MCF 10A (cell line): ENCODE results near the gene ARL5C. TPM values are rescaled to one million over a fixed set of nuclear protein-coding genes. Genes with fewer than 3 reads are reported as not detected.
"Not testable (repeated sequence)": the region's sequence is repeated elsewhere in the genome, so short reads cannot be mapped to it uniquely, and the experiment has no call there.

Experiments
- BruUV-seq: library from RNA; stranded (reverse); fragments of 400-500 nt; replicated peaks from 2 replicates; lab custom pipeline; 2021; lab: Mats Ljungman, UMichigan
- CTCF ChIA-PET: fragments of 300-600 bp; sonication (Branson Sonifier 250); formaldehyde crosslinking; extraction: SDS; loops from one replicate; lab custom pipeline; 2021; ENCODE audit warnings: antibody characterized with exemption, inconsistent platforms; lab: Yijun Ruan, JAX
- POLR2A ChIA-PET: fragments of 300-600, 350-650 bp; sonication (Branson Sonifier 250); formaldehyde crosslinking; extraction: SDS; loops from one replicate; lab custom pipeline; 2020; ENCODE audit warnings: antibody characterized with exemption, inconsistent platforms; lab: Yijun Ruan, JAX
- DNase-seq: peaks from one replicate; pipeline ENCODE4 v3.0.0-alpha.2; 2018; ENCODE audit not compliant: unreplicated experiment
- H3K27ac Mint-ChIP-seq: one replicate; pipeline ENCODE4 v1.8.0; 2022; ENCODE audit warnings: mild to moderate bottlenecking, low read depth, mixed read lengths; ENCODE audit not compliant: unreplicated experiment
- H3K27me3 Mint-ChIP-seq: one replicate; pipeline ENCODE4 v1.8.0; 2022; ENCODE audit warnings: mixed read lengths; ENCODE audit not compliant: insufficient read depth, unreplicated experiment
- H3K36me3 Mint-ChIP-seq: one replicate; pipeline ENCODE4 v1.8.0; 2022; ENCODE audit warnings: mild to moderate bottlenecking, moderate library complexity, mixed read lengths; ENCODE audit not compliant: insufficient read depth, unreplicated experiment
- H3K4me1 Mint-ChIP-seq: one replicate; pipeline ENCODE4 v1.8.0; 2022; ENCODE audit warnings: mixed read lengths; ENCODE audit not compliant: insufficient read depth, unreplicated experiment
- H3K4me3 Mint-ChIP-seq: one replicate; pipeline ENCODE4 v1.8.0; 2022; ENCODE audit warnings: mild to moderate bottlenecking, moderate library complexity, mixed read lengths; ENCODE audit not compliant: unreplicated experiment
- H3K9me3 Mint-ChIP-seq: one replicate; pipeline ENCODE4 v1.8.0; 2022; ENCODE audit warnings: mixed read lengths; ENCODE audit not compliant: unreplicated experiment
- intact Hi-C: fragments of 100-400 bp; cut with micrococcal nuclease; formaldehyde crosslinking; loops from 2 replicates; pipeline ENCODE4 v1.14.1; 2022
- total RNA-seq: library from RNA; stranded (reverse); gene quantifications from 2 replicates; pipeline ENCODE4 v1.2.3, GENCODE V29; 2022
- TF ChIP-seq, protein P1 (sequence below): fragments of 200-600 bp; IDR thresholded peaks from one replicate; pipeline ENCODE4 v1.8.0; 2022; ENCODE audit warnings: antibody characterized with exemption, mild to moderate bottlenecking; ENCODE audit not compliant: unreplicated experiment

ARL5C gene
- total RNA-seq, 1 experiment from 2014 or later, result not detected

DNA sequence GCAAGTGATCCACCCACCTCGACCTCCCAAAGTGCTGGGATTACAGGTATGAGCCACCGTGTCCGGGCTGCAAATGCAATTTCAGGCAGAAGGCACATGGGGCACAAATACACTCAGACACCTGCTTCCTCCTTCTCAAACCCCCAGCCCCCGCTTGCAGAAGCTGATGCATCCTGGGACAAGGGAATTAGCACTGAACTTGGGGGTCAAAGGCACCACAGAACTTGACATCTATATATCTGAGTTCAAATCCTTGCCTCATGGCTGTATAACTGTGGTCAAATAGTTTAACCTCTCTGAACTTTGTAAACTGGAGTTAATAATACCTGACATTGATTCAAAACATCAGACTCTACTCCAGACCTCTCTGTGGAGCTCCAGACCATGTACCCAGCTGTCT is 4.1 kb upstream of the ARL5C start:
- intact Hi-C loops, result no loop called here
- BruUV-seq, result no TSS peak
- TF ChIP-seq, protein P1, sequence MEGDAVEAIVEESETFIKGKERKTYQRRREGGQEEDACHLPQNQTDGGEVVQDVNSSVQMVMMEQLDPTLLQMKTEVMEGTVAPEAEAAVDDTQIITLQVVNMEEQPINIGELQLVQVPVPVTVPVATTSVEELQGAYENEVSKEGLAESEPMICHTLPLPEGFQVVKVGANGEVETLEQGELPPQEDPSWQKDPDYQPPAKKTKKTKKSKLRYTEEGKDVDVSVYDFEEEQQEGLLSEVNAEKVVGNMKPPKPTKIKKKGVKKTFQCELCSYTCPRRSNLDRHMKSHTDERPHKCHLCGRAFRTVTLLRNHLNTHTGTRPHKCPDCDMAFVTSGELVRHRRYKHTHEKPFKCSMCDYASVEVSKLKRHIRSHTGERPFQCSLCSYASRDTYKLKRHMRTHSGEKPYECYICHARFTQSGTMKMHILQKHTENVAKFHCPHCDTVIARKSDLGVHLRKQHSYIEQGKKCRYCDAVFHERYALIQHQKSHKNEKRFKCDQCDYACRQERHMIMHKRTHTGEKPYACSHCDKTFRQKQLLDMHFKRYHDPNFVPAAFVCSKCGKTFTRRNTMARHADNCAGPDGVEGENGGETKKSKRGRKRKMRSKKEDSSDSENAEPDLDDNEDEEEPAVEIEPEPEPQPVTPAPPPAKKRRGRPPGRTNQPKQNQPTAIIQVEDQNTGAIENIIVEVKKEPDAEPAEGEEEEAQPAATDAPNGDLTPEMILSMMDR, result no peak
- no peak for DNase-seq
- Mint-ChIP-seq H3K27ac (no peak overlapping the region), H3K4me3 (no peak overlapping the region), H3K27me3 (peaks cover 12% of the 10 kb centered on the region), H3K4me1 (peaks cover 7% of the 10 kb centered on the region), H3K9me3 (no peaks in the 10 kb centered on the region), H3K36me3 (peaks cover 8% of the 10 kb centered on the region)
- ChIA-PET CTCF (no interaction called here), POLR2A (interaction anchor here (0.8 kb wide), 1 partner anchor 322 kb away, joined by 3 read pairs; no protein-coding TSS in a partner anchor)

DNA sequence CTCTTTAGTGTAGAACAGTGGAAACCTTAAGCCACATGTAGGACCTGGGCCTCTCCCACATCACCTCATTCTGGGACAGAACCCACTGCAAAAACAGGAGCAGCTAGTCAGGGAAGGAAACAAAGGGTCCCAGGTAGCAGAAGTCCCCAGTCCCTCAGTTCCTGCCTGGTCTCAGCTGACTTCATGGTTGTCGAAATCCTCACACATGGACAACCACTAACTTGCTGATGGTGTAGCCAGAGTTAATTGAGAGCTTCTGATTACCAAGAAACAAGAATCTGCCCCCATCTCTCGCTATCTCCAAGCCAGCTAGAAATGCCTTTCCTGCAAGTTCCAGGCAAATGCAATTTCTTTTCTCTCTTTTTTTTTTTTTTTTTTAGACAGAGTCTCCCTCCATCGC is 3.6 kb upstream of the ARL5C start:
- intact Hi-C loops, result no loop called here
- CTCF ChIA-PET, result interaction anchor here (0.6 kb wide), 1 partner anchor 80 kb away, joined by 4 read pairs; no protein-coding TSS in a partner anchor
- no TSS peak for BruUV-seq
- Mint-ChIP-seq H3K27me3 (peaks cover 18% of the 10 kb centered on the region), H3K9me3 (no peaks in the 10 kb centered on the region), H3K27ac (no peak overlapping the region), H3K36me3 (peaks cover 4% of the 10 kb centered on the region), H3K4me3 (no peak overlapping the region), H3K4me1 (peaks cover 11% of the 10 kb centered on the region)
- TF ChIP-seq, protein P1, result no peak
- POLR2A ChIA-PET, result interaction anchor here (0.9 kb wide), 1 partner anchor 30 kb away, joined by 3 read pairs; no protein-coding TSS in a partner anchor
- DNase-seq, result no peak

- Mint-ChIP-seq H3K4me3 (no peak overlapping the region), H3K9me3 (no peaks in the 10 kb centered on the region), H3K27me3 (peaks cover 22% of the 10 kb centered on the region), H3K27ac (no peak overlapping the region), H3K4me1 (peaks cover 16% of the 10 kb centered on the region), H3K36me3 (peaks cover under 1% of the 10 kb centered on the region)
- TF ChIP-seq, protein P1, result no peak
- intact Hi-C loops, result no loop called here
- CTCF ChIA-PET, result interaction anchor here (0.6 kb wide), 1 partner anchor 80 kb away, joined by 4 read pairs; no protein-coding TSS in a partner anchor
- no TSS peak for BruUV-seq
- DNase-seq, result no peak
- POLR2A ChIA-PET, result interaction anchor here (0.9 kb wide), 1 partner anchor 30 kb away, joined by 3 read pairs; no protein-coding TSS in a partner anchor
These were observed 3.1 kb upstream of the ARL5C start for GRCh38 chr17:39169101-39169500.

GRCh38 chr17:39168503-39168902 is 2.5 kb upstream of the ARL5C start:
- BruUV-seq, POLR2A ChIA-PET: not testable (repeated sequence)

More at GRCh38 chr17:39168503-39168902, 2.5 kb upstream of the ARL5C start:
- CTCF ChIA-PET, result interaction anchor here (0.7 kb wide), 2 partner anchors 12 to 15 kb away, joined by 3 read pairs; no protein-coding TSS in a partner anchor
- H3K4me3 Mint-ChIP-seq, H3K9me3 Mint-ChIP-seq, intact Hi-C loops, H3K27ac Mint-ChIP-seq, H3K36me3 Mint-ChIP-seq, DNase-seq: not testable (repeated sequence)
- Mint-ChIP-seq H3K27me3 (peaks cover 22% of the 10 kb centered on the region), H3K4me1 (peaks cover 18% of the 10 kb centered on the region)
